ENCODE data around the gene PON2. TPM values are rescaled to one million over a fixed set of nuclear protein-coding genes. Genes with fewer than 3 reads are reported as not detected.
A peak's percentile ranks its signal among the peaks of the same experiment; 100 is the strongest.

PON2 gene
- total RNA-seq, 1 donor from 2014 or later = 208 TPM

DNA sequence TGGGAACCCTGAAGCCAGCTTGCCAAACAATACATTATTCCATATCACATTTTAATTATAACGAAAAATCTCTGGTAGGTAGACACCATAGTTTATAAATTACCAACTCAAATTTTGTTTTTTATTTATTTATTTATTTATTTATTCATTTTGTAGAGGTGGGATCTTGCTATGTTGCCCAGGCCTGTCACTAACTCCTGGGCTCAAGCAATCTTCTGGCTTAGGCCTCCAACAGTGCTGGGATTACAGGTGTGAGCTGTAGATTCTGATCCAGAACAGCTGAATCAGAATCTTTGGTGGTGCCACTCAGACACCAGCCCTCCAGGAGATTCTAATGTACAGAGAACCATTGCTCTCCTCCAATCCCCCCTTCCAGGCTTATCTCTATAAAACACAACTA is 1.7 kb downstream of the PON2 start:
- no peak for DNase-seq (ENCODE audit: low read depth)
- TF ChIP-seq, protein P1, sequence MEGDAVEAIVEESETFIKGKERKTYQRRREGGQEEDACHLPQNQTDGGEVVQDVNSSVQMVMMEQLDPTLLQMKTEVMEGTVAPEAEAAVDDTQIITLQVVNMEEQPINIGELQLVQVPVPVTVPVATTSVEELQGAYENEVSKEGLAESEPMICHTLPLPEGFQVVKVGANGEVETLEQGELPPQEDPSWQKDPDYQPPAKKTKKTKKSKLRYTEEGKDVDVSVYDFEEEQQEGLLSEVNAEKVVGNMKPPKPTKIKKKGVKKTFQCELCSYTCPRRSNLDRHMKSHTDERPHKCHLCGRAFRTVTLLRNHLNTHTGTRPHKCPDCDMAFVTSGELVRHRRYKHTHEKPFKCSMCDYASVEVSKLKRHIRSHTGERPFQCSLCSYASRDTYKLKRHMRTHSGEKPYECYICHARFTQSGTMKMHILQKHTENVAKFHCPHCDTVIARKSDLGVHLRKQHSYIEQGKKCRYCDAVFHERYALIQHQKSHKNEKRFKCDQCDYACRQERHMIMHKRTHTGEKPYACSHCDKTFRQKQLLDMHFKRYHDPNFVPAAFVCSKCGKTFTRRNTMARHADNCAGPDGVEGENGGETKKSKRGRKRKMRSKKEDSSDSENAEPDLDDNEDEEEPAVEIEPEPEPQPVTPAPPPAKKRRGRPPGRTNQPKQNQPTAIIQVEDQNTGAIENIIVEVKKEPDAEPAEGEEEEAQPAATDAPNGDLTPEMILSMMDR (conservative IDR thresholded peaks at IDR 0.05; ENCODE audit: low read depth, low read length) = no peak

DNA sequence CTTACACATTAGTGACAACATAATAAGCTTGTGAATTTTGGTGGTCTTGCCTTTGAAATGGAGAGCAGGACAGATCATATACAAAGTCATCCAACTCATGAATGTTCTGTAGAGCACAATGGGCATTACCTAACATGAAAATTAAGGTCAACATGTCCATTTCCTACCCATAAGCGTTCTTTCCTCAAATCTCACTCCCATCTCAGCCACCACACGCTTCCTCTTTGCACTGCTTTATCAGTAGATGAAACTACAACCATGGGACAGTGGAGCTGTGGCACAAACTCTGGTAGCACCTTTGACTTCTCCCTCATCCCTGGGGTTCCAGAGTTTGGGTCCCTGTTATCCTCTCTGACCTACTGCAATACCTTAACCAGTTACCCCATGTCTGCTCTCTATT is 2.2 kb downstream of the PON2 start:
- H3K4me3 ChIP-seq (ENCODE audit: low read depth, low read length) = no peak overlapping the region
- TF ChIP-seq, protein P1 (conservative IDR thresholded peaks at IDR 0.05; ENCODE audit: low read depth, low read length) = no peak
- no peak for DNase-seq (ENCODE audit: low read depth)

More for the DNA sequence above, 1.7 kb downstream of the PON2 start:
- H3K4me3 ChIP-seq (ENCODE audit: low read depth, low read length) = no peak overlapping the region

DNA sequence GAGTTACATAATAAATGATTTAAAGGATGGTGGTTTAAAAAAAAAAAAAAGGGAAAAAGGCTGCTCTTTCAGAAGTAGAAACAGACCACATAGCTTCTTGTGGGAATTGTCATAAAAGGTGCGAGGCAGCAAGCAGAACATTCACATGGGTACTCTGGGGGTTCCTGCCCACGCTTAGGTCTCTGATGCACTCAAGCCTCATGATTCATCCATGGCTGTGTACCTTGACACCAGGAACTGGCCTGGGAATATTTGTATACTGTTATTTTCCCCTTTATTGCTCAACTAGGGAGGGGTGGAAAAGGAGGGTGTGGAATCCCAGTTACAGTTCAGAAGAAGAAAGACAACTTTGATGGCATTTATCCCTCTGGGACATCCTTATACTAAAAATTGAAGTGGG is 4.0 kb downstream of the PON2 start:
- peak; percentile 93 for DNase-seq (ENCODE audit: low read depth)
- TF ChIP-seq, protein P1 (conservative IDR thresholded peaks at IDR 0.05; ENCODE audit: low read depth, low read length) = no peak
- H3K4me3 ChIP-seq (ENCODE audit: low read depth, low read length) = no peak overlapping the region

DNA sequence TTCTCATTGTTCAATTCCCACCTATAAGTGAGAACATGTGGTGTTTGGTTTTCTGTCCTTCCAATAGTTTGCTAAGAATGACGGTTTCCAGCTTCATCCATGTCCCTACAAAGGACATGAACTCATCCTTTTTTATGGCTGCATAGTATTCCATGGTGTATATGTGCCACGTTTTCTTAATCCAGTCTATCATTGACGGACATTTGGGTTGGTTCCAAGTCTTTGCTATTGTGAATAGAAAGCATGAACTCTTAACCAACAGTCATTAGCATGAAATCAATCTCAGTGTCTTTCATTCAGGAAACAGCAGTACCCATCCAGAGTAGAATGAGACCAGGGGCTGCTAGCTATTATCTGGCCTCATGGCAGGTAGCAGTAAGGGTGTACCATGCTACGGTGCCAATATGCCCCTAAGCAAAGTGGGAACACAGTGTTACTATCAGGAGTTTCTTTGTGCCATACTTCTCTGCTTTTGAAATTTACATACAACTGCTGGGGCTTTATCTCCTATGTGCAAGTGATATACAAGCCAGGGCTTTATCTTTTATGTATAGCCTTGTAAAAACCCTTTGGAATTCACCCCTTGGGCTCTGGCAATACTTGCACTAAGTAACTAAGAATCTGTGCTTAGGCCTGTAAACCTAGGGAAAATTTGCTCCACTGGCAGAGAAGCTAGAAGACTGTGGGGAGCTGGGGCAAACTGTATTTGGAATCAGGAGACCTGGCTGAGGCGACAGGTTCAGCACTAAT is 5.4 kb downstream of the PON2 start:
- no peak for DNase-seq (ENCODE audit: low read depth)
- TF ChIP-seq, protein P1 (conservative IDR thresholded peaks at IDR 0.05; ENCODE audit: low read depth, low read length) = no peak
- no peak overlapping the region for H3K4me3 ChIP-seq (ENCODE audit: low read depth, low read length)

DNA sequence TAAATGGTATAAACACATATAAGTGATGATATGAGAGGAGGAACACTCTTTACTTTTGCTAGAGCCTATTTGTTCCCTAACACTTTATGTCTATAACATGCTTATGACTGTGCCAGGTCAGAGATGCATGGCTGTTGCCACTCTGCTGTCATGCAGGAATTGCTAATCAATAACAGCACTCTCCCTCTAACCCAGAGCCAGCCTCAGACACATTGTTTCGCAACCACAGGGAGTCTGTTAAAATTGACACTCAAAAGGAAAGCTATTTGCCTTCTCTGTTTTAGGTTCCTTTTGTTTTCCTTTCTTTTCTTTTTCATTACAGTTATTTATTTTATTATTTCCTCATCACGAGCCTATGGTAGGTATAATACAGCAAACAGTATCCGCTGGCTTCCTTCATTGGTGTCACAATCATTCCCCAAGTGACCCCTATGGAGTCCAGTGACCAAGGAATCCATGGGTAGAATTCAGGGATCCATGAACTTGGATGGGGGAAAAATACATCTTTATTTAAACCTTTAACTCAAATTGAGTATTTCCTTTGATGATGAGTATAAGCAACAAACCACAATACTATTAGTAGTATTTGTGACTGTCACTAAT is 6.8 kb downstream of the PON2 start:
- no peak overlapping the region for H3K4me3 ChIP-seq (ENCODE audit: low read depth, low read length)
- no peak for DNase-seq (ENCODE audit: low read depth)
- TF ChIP-seq, protein P1 (conservative IDR thresholded peaks at IDR 0.05; ENCODE audit: low read depth, low read length) = no peak

DNA sequence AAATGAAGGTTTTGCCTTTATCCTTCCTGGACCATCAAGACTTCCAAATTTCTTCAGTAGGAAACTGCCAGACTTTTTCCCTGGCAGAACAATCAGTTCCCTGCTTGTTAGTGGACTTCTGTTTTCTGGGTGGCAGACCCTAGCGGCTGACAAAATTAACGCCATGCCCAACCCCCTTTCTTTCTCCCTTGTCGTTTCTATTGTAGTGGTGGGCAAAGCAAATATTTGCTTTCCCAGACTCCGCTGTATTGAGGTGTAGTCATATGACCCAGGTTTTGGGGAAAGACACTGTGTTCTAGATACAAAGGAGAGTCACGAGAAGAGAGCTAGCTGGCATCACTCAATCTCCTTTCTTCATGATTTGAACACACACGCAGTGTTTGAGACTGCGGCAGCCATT is 7.7 kb downstream of the PON2 start:
- no peak for DNase-seq (ENCODE audit: low read depth)
- TF ChIP-seq, protein P1 (conservative IDR thresholded peaks at IDR 0.05; ENCODE audit: low read depth, low read length) = no peak
- H3K4me3 ChIP-seq (ENCODE audit: low read depth, low read length) = no peak overlapping the region

DNA sequence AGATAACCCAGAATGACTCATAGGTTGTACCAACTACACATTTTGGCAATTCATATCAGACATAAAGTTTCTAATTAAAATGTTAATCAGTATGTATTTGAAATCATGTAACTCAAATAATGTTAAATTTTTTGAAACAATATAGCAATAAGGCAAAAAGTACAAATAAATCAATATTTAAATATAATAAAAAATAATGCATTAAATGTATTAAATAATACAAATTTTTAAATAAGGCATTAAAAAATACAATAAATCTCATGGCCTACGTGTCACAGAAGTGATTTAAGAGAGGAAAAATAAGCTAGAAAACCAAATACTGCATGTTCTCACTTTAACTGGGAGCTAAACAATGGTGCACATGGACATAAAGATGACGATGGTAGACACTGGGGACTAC is 9.1 kb downstream of the PON2 start:
- TF ChIP-seq, protein P1 (conservative IDR thresholded peaks at IDR 0.05; ENCODE audit: low read depth, low read length) = no peak
- DNase-seq (ENCODE audit: low read depth) = no peak
- no peak overlapping the region for H3K4me3 ChIP-seq (ENCODE audit: low read depth, low read length)

All from epithelial cell of proximal tubule (primary cell).